ENCODE results near the gene PMEPA1.

Gene PMEPA1

DNA sequence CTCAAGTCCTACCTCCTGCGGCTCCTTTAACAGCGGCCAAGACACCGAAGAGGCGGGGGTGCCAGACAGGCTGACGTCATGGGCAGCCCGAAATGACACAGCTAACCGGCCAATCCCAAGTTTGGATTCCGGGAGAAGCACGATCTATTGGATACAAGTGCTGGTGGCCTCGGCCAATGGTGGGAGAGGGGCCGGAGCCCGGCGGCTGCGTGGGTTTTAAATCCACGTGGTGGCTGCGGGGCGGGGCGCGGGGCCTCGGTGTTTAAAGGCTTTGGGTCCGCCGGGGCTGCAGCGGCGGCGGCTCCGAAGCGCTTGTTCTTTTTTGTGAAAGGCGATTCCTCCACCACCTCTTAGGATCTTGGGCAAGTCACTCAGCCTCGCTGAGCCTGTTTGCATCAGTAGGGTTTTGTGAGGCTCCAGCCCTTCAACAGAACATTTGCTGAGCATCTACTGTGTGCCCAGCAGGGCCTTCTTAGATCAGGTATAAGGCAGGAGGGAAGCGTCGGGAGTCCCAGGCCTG is 8.7 kb upstream of the PMEPA1 start (continued):
- TF ChIP-seq, protein P1, sequence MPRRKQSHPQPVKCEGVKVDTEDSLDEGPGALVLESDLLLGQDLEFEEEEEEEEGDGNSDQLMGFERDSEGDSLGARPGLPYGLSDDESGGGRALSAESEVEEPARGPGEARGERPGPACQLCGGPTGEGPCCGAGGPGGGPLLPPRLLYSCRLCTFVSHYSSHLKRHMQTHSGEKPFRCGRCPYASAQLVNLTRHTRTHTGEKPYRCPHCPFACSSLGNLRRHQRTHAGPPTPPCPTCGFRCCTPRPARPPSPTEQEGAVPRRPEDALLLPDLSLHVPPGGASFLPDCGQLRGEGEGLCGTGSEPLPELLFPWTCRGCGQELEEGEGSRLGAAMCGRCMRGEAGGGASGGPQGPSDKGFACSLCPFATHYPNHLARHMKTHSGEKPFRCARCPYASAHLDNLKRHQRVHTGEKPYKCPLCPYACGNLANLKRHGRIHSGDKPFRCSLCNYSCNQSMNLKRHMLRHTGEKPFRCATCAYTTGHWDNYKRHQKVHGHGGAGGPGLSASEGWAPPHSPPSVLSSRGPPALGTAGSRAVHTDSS (tag by site-specific recombination; IDR thresholded peaks at IDR 0.05) = no peak
- TF ChIP-seq ZNF514 (tag by site-specific recombination; IDR thresholded peaks at IDR 0.05) (no peak), OSR2 (tag by site-specific recombination; IDR thresholded peaks at IDR 0.05) (no peak), KLF8 (tag by site-specific recombination; IDR thresholded peaks at IDR 0.05) (0 out of 2 replicates have a peak, but pooled peaks have one; percentile 27), YY1 (tag by site-specific recombination; IDR thresholded peaks at IDR 0.05) (no peak), FEZF1 (tag by site-specific recombination; IDR thresholded peaks at IDR 0.05) (peak; percentile 32; the same call in 1 of the 2 replicates), ZNF302 (tag by site-specific recombination; IDR thresholded peaks at IDR 0.05; ENCODE audit: low read depth) (no peak), ZIC2 (tag by site-specific recombination; IDR thresholded peaks at IDR 0.05) (no peak), ZNF707 (tag by site-specific recombination; IDR thresholded peaks at IDR 0.05) (no peak), ZBTB21 (tag by site-specific recombination; IDR thresholded peaks at IDR 0.05) (peak; percentile 83), ZNF423 (tag by site-specific recombination; IDR thresholded peaks at IDR 0.05) (no peak), EGR2 (tag by site-specific recombination; IDR thresholded peaks at IDR 0.05; ENCODE audit: low read depth) (peak; percentile 69), ZNF274 (IDR thresholded peaks at IDR 0.05; ENCODE audit: low read length) (no peak), ZNF274 (tag by site-specific recombination; IDR thresholded peaks at IDR 0.05; ENCODE audit: borderline replicate concordance) (no peak), ZNF426 (tag by site-specific recombination; IDR thresholded peaks at IDR 0.05) (no peak), ZNF510 (tag by site-specific recombination; IDR thresholded peaks at IDR 0.05; ENCODE audit: insufficient replicate concordance) (no peak), ZNF785 (tag by site-specific recombination; IDR thresholded peaks at IDR 0.05) (no peak), ZNF791 (tag by site-specific recombination; IDR thresholded peaks at IDR 0.05) (no peak), ZXDB (tag by site-specific recombination; IDR thresholded peaks at IDR 0.05) (0 out of 2 replicates have a peak, but pooled peaks have one; percentile 32), ZNF530 (tag by site-specific recombination; IDR thresholded peaks at IDR 0.05; ENCODE audit: low read depth) (no peak), ZNF549 (tag by site-specific recombination; IDR thresholded peaks at IDR 0.05) (no peak), ZNF677 (tag by site-specific recombination; IDR thresholded peaks at IDR 0.05) (no peak)
- TF ChIP-seq, protein P2, sequence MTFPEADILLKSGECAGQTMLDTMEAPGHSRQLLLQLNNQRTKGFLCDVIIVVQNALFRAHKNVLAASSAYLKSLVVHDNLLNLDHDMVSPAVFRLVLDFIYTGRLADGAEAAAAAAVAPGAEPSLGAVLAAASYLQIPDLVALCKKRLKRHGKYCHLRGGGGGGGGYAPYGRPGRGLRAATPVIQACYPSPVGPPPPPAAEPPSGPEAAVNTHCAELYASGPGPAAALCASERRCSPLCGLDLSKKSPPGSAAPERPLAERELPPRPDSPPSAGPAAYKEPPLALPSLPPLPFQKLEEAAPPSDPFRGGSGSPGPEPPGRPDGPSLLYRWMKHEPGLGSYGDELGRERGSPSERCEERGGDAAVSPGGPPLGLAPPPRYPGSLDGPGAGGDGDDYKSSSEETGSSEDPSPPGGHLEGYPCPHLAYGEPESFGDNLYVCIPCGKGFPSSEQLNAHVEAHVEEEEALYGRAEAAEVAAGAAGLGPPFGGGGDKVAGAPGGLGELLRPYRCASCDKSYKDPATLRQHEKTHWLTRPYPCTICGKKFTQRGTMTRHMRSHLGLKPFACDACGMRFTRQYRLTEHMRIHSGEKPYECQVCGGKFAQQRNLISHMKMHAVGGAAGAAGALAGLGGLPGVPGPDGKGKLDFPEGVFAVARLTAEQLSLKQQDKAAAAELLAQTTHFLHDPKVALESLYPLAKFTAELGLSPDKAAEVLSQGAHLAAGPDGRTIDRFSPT (tag by site-specific recombination; IDR thresholded peaks at IDR 0.05) = no peak
- TF ChIP-seq, protein P3, sequence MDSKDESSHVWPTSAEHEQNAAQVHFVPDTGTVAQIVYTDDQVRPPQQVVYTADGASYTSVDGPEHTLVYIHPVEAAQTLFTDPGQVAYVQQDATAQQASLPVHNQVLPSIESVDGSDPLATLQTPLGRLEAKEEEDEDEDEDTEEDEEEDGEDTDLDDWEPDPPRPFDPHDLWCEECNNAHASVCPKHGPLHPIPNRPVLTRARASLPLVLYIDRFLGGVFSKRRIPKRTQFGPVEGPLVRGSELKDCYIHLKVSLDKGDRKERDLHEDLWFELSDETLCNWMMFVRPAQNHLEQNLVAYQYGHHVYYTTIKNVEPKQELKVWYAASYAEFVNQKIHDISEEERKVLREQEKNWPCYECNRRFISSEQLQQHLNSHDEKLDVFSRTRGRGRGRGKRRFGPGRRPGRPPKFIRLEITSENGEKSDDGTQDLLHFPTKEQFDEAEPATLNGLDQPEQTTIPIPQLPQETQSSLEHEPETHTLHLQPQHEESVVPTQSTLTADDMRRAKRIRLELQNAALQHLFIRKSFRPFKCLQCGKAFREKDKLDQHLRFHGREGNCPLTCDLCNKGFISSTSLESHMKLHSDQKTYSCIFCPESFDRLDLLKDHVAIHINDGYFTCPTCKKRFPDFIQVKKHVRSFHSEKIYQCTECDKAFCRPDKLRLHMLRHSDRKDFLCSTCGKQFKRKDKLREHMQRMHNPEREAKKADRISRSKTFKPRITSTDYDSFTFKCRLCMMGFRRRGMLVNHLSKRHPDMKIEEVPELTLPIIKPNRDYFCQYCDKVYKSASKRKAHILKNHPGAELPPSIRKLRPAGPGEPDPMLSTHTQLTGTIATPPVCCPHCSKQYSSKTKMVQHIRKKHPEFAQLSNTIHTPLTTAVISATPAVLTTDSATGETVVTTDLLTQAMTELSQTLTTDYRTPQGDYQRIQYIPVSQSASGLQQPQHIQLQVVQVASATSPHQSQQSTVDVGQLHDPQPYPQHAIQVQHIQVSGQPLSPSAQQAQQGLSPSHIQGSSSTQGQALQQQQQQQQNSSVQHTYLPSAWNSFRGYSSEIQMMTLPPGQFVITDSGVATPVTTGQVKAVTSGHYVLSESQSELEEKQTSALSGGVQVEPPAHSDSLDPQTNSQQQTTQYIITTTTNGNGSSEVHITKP (tag by site-specific recombination; IDR thresholded peaks at IDR 0.05) = peak; percentile 16; the same call in 1 of the 2 replicates
- TF ChIP-seq, protein P4, sequence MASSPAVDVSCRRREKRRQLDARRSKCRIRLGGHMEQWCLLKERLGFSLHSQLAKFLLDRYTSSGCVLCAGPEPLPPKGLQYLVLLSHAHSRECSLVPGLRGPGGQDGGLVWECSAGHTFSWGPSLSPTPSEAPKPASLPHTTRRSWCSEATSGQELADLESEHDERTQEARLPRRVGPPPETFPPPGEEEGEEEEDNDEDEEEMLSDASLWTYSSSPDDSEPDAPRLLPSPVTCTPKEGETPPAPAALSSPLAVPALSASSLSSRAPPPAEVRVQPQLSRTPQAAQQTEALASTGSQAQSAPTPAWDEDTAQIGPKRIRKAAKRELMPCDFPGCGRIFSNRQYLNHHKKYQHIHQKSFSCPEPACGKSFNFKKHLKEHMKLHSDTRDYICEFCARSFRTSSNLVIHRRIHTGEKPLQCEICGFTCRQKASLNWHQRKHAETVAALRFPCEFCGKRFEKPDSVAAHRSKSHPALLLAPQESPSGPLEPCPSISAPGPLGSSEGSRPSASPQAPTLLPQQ (tag by site-specific recombination; IDR thresholded peaks at IDR 0.05) = peak; percentile 72; the same call in 1 of the 2 replicates
- TF ChIP-seq, protein P5, sequence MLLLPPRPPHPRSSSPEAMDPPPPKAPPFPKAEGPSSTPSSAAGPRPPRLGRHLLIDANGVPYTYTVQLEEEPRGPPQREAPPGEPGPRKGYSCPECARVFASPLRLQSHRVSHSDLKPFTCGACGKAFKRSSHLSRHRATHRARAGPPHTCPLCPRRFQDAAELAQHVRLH (tag by site-specific recombination; IDR thresholded peaks at IDR 0.05) = no peak
